Glutamatergic neuron (in vitro differentiated cells): ENCODE results near the gene CLEC18A. TPM values are rescaled to one million over a fixed set of nuclear protein-coding genes. Genes with fewer than 3 reads are reported as not detected.
A peak's percentile ranks its signal among the peaks of the same experiment; 100 is the strongest.

Experiments
- DNase-seq: peaks from one replicate; pipeline ENCODE4 v3.0.0; 2022
- H3K27ac Mint-ChIP-seq: one replicate; pipeline ENCODE4 v1.8.0; 2020; ENCODE audit warnings: mild to moderate bottlenecking, mixed read lengths, inconsistent platforms; ENCODE audit not compliant: unreplicated experiment
- H3K27me3 Mint-ChIP-seq: one replicate; pipeline ENCODE4 v1.8.0; 2020; ENCODE audit warnings: mild to moderate bottlenecking, moderate library complexity, mixed read lengths, inconsistent platforms; ENCODE audit not compliant: unreplicated experiment
- H3K36me3 Mint-ChIP-seq: one replicate; pipeline ENCODE4 v1.8.0; 2020; ENCODE audit warnings: mild to moderate bottlenecking, mixed read lengths, inconsistent platforms; ENCODE audit not compliant: unreplicated experiment
- H3K4me1 Mint-ChIP-seq: one replicate; pipeline ENCODE4 v1.8.0; 2020; ENCODE audit warnings: mild to moderate bottlenecking, low read depth, mixed read lengths, inconsistent platforms; ENCODE audit not compliant: unreplicated experiment
- H3K4me3 Mint-ChIP-seq: one replicate; pipeline ENCODE4 v1.8.0; 2020; ENCODE audit warnings: mild to moderate bottlenecking, mixed read lengths, inconsistent platforms; ENCODE audit not compliant: unreplicated experiment
- H3K9me3 Mint-ChIP-seq: one replicate; pipeline ENCODE4 v1.8.0; 2020; ENCODE audit warnings: mild to moderate bottlenecking, moderate library complexity, mixed read lengths, inconsistent platforms; ENCODE audit not compliant: unreplicated experiment
- CTCF ChIP-seq: fragments of 200-600 bp; sonication (generic); IDR thresholded peaks from one replicate; pipeline ENCODE4 v1.5.0; 2021; ENCODE audit not compliant: partially characterized antibody, unreplicated experiment
- total RNA-seq: library from RNA; stranded (reverse); fragmentation: NEBNext Ultra II Directional; extraction: Animal tissue kit (Norgen Biotek cat#: 25700); gene quantifications from one replicate; pipeline ENCODE4 v1.2.1, GENCODE V29; 2021; ENCODE audit not compliant: unreplicated experiment

Gene CLEC18A
- total RNA-seq, 1 donor from 2014 or later: 2.5 TPM

GRCh38 chr16:69909043-69909442 is 42.1 kb upstream of the CLEC18A start:
- TF ChIP-seq CTCF: no peak
- peaks cover 1% of the 10 kb centered on the region for H3K9me3 Mint-ChIP-seq
- no peaks in the 10 kb centered on the region for H3K27me3 Mint-ChIP-seq
- no peak overlapping the region for H3K4me3 Mint-ChIP-seq
- peaks cover 5% of the 10 kb centered on the region for H3K36me3 Mint-ChIP-seq
- H3K27ac Mint-ChIP-seq: no peak overlapping the region
- no peak for DNase-seq
- peaks cover 4% of the 10 kb centered on the region for H3K4me1 Mint-ChIP-seq

- no peak overlapping the region for H3K4me3 Mint-ChIP-seq
- H3K9me3 Mint-ChIP-seq: peaks cover 3% of the 10 kb centered on the region
- H3K4me1 Mint-ChIP-seq: peaks cover under 1% of the 10 kb centered on the region
- H3K36me3 Mint-ChIP-seq: peaks cover 5% of the 10 kb centered on the region
- no peak for TF ChIP-seq CTCF
- no peaks in the 10 kb centered on the region for H3K27me3 Mint-ChIP-seq
- no peak overlapping the region for H3K27ac Mint-ChIP-seq
- DNase-seq: no peak
These were observed 41.4 kb upstream of the CLEC18A start for GRCh38 chr16:69909760-69910159.

GRCh38 chr16:69910964-69911363 is 40.2 kb upstream of the CLEC18A start:
- no peaks in the 10 kb centered on the region for H3K4me1 Mint-ChIP-seq
- peaks cover 4% of the 10 kb centered on the region for H3K9me3 Mint-ChIP-seq
- H3K27ac Mint-ChIP-seq: no peak overlapping the region
- no peak for DNase-seq
- peaks cover 2% of the 10 kb centered on the region for H3K27me3 Mint-ChIP-seq
- H3K4me3 Mint-ChIP-seq: no peak overlapping the region
- TF ChIP-seq CTCF: no peak
- peaks cover 5% of the 10 kb centered on the region for H3K36me3 Mint-ChIP-seq

DNA sequence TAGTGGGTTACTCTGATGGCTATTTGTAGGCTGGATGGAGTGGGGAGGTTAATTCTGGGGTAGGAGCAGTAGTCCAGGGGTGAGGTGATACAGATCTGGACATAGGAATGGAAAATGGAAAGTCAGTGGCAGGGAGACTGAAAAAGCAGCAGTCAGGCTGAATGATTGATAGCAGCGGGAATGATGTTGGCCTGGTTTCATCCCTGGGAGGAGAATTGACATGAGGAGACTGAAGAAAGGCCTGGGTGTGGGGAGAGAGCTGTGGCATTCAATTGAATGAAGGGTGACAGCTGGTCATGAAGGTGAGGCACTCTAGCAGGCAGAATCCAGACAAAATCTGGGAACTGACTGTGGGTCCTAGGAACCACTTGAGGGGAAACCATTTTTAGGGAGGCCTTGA is 34.7 kb upstream of the CLEC18A start:
- no peaks in the 10 kb centered on the region for H3K36me3 Mint-ChIP-seq
- peak overlapping the region; percentile 19 for H3K27ac Mint-ChIP-seq
- DNase-seq: no peak
- H3K27me3 Mint-ChIP-seq: peaks cover 2% of the 10 kb centered on the region
- peak overlapping the region; percentile 36 for H3K4me3 Mint-ChIP-seq
- peaks cover 6% of the 10 kb centered on the region for H3K9me3 Mint-ChIP-seq
- H3K4me1 Mint-ChIP-seq: peaks cover 7% of the 10 kb centered on the region
- no peak for TF ChIP-seq CTCF

DNA sequence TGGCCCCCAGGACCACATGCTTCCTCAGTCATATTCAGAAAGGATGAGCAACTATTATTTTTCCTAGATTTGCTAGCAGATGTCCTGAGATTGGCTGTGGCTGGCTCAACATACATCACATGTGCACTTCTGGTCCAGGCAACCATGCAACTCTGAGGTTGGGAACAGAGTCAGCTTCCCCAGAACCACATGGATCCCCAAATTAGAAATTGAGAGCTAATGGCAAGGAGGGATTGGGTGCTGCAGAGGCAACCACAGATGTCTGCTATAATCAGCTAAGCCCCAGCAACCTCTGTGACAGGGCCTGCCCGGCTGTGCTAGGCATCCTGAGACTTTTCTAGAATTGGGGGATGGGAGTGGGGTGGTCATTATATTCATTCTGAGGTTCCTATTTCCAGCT is 33.8 kb upstream of the CLEC18A start:
- no peaks in the 10 kb centered on the region for H3K36me3 Mint-ChIP-seq
- peaks cover 6% of the 10 kb centered on the region for H3K9me3 Mint-ChIP-seq
- no peak for DNase-seq
- H3K27ac Mint-ChIP-seq: no peak overlapping the region
- H3K4me1 Mint-ChIP-seq: peaks cover 7% of the 10 kb centered on the region
- H3K4me3 Mint-ChIP-seq: no peak overlapping the region
- peaks cover 2% of the 10 kb centered on the region for H3K27me3 Mint-ChIP-seq
- TF ChIP-seq CTCF: no peak
